Breast epithelium (tissue), 4 donors: ENCODE measurements around the gene EARS2. TPM values are rescaled to one million over a fixed set of nuclear protein-coding genes. Genes with fewer than 3 reads are reported as not detected.
"Not testable (repeated sequence)": the region's sequence is repeated elsewhere in the genome, so short reads cannot be mapped to it uniquely, and the experiment has no call there.

Experiments used
- DNase-seq, 2 donors: peaks; one replicate each; pipeline ENCODE4 v3.0.0-alpha.2; 2019; ENCODE audit warnings: low spot score in 2 of 2
- H3K27ac ChIP-seq, 2 donors: fragments of 200-600 bp; sonication (generic) in 1 of 2; one replicate each; pipeline ENCODE4 v1.5.1; 2016 to 2019; ENCODE audit warnings: mild to moderate bottlenecking in 1 of 2
- H3K27me3 ChIP-seq, 2 donors: fragments of 200-600 bp; sonication (generic) in 1 of 2; one replicate each; pipeline versions ENCODE4 v1.5.1 to v1.6.0; 2017 to 2019; ENCODE audit warnings: control low read depth in 1 of 2, mild to moderate bottlenecking in 1 of 2
- H3K36me3 ChIP-seq: fragments of 200-600 bp; one replicate; pipeline ENCODE4 v1.5.1; 2019
- H3K4me1 ChIP-seq, 2 donors: fragments of 200-600 bp; sonication (generic); one replicate each; pipeline ENCODE4 v1.5.1; 2016 to 2019; ENCODE audit warnings: control low read depth in 1 of 2
- H3K4me3 ChIP-seq, 3 donors: fragments of 200-600 bp; sonication (generic); 1 replicate in 2 of 3; 2 replicates in 1 of 3; pipeline ENCODE4 v1.5.1; 2016 to 2019; ENCODE audit warnings: mild to moderate bottlenecking in 3 of 3, moderate library complexity in 2 of 3
- H3K9me3 ChIP-seq, 2 donors: fragments of 200-600 bp; sonication (generic) in 1 of 2; one replicate each; pipeline ENCODE4 v1.5.1; 2016 to 2019; ENCODE audit warnings: control low read depth in 1 of 2
- POLR2A ChIP-seq: fragments of 450-650 bp; IDR thresholded peaks from one replicate; pipeline ENCODE4 v1.6.1; 2016; ENCODE audit warnings: antibody characterized with exemption, mild to moderate bottlenecking, moderate library complexity
- POLR2AphosphoS5 ChIP-seq, 3 donors: sonication (generic); formaldehyde crosslinking; IDR thresholded peaks; one replicate each; pipeline ENCODE4 v1.6.1; 2017; ENCODE audit warnings: antibody characterized with exemption in 3 of 3
- intact Hi-C: fragments of 100-400 bp; cut with DNase I; formaldehyde crosslinking; loops from one replicate; pipeline ENCODE4 v1.15.1; 2023; ENCODE audit warnings: low total_unique reads
- total RNA-seq, 3 donors: library from RNA; depleted of rRNA; stranded (reverse); fragments of >200 nt; gene quantifications; one replicate each; pipeline ENCODE4 v1.1.0, GENCODE V29; 2016
- TF ChIP-seq, protein P1 (sequence below), 3 donors: fragments of 450-650 bp; IDR thresholded peaks; one replicate each; pipeline ENCODE4 v1.5.1; 2016 to 2017; ENCODE audit warnings: antibody characterized with exemption in 3 of 3, mild to moderate bottlenecking in 3 of 3, moderate library complexity in 3 of 3

The EARS2 gene
- total RNA-seq, 3 donors from 2014 or later = 22.4 to 25.9 (median 25.0) TPM

DNA sequence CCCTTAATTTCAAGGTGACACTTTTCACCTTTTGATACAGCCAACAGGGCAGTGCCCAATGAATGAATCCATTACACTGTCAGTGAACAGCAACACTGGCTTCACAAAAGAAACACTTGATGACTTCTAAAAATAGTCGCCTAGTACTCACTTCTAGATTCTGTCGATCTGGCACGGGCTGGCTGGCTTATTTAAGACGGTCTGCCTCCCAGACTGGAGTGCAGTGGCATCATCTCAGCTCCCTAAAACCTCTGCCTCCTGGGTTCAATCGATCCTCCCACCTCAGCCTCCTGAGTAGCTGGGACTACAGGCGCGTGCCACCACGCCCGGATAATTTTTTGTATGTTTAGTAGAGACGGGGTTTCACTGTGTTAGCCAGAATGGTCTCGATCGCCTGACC is 37.0 kb upstream of the EARS2 start:
- no peak for DNase-seq
- Histone ChIP-seq H3K27ac (no peak overlapping the region), H3K27me3 (no peaks in the 10 kb centered on the region), H3K4me1 (peaks cover 4 to 9% of the 10 kb centered on the region in 2 donors), H3K9me3 (no peaks in the 10 kb centered on the region), H3K4me3 (no peak overlapping the region), H3K36me3 (no peaks in the 10 kb centered on the region)
- TF ChIP-seq, protein P1, sequence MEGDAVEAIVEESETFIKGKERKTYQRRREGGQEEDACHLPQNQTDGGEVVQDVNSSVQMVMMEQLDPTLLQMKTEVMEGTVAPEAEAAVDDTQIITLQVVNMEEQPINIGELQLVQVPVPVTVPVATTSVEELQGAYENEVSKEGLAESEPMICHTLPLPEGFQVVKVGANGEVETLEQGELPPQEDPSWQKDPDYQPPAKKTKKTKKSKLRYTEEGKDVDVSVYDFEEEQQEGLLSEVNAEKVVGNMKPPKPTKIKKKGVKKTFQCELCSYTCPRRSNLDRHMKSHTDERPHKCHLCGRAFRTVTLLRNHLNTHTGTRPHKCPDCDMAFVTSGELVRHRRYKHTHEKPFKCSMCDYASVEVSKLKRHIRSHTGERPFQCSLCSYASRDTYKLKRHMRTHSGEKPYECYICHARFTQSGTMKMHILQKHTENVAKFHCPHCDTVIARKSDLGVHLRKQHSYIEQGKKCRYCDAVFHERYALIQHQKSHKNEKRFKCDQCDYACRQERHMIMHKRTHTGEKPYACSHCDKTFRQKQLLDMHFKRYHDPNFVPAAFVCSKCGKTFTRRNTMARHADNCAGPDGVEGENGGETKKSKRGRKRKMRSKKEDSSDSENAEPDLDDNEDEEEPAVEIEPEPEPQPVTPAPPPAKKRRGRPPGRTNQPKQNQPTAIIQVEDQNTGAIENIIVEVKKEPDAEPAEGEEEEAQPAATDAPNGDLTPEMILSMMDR (IDR thresholded peaks at IDR 0.05) = no peak
- TF ChIP-seq POLR2A (no peak), POLR2AphosphoS5 (IDR thresholded peaks at IDR 0.05) (no peak)
- intact Hi-C loops = no loop called here

DNA sequence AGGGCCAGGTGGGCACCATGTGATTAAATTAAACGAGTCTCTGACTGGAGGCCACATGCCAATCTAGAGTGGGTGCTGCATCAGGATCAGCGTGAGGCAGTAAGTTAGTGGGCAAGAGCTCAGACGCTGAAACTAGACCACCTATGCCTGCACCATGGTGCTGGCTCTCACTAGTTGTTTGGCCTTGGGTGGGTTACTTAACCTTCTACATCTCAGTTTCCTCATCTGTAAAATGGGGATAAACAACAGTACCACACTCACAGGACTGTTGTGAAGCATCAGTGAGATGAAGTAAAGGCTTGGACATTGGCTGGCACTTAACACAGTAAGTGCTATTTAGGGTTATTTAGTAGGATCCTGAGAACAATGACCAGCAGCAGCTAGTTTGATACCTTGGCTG is 33.0 kb upstream of the EARS2 start:
- intact Hi-C loops = no loop called here
- no peaks in the 10 kb centered on the region for H3K9me3 ChIP-seq
- H3K4me3 ChIP-seq = no peak overlapping the region
- H3K27ac ChIP-seq = no peak overlapping the region
- peaks cover 4 to 7% of the 10 kb centered on the region in 2 donors for H3K4me1 ChIP-seq
- TF ChIP-seq, protein P1 (IDR thresholded peaks at IDR 0.05) = no peak
- TF ChIP-seq POLR2AphosphoS5 (IDR thresholded peaks at IDR 0.05) = no peak
- TF ChIP-seq POLR2A = no peak
- H3K27me3 ChIP-seq = no peaks in the 10 kb centered on the region
- DNase-seq = no peak
- H3K36me3 ChIP-seq = no peaks in the 10 kb centered on the region

DNA sequence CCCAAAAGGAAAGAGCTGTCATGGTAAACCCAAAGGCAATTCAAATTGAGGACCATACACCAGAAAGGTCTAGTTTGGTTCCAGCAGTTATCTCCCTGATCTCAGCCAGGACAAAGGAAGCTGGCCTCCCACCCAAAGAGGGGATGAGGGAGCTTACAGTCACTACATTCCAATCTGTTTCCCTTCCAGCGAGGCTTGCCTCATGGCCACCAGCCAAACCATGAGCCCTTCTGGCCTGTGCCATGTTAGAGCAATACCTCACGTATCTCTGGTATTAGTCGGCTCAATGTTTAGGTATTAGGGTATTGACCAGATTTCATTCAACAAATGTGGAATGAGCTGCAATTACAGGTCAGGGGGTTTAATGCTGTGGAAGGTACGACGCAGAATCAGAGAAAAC is 30.6 kb upstream of the EARS2 start:
- H3K27ac ChIP-seq = no peak overlapping the region
- no peaks in the 10 kb centered on the region for H3K9me3 ChIP-seq
- TF ChIP-seq, protein P1 (IDR thresholded peaks at IDR 0.05) = no peak
- TF ChIP-seq POLR2AphosphoS5 (IDR thresholded peaks at IDR 0.05) (no peak), POLR2A (no peak)
- intact Hi-C loops = no loop called here
- peaks cover 8% of the 10 kb centered on the region for H3K36me3 ChIP-seq
- no peaks in the 10 kb centered on the region for H3K4me1 ChIP-seq
- no peak for DNase-seq
- no peak overlapping the region for H3K4me3 ChIP-seq
- H3K27me3 ChIP-seq = no peaks in the 10 kb centered on the region

DNA sequence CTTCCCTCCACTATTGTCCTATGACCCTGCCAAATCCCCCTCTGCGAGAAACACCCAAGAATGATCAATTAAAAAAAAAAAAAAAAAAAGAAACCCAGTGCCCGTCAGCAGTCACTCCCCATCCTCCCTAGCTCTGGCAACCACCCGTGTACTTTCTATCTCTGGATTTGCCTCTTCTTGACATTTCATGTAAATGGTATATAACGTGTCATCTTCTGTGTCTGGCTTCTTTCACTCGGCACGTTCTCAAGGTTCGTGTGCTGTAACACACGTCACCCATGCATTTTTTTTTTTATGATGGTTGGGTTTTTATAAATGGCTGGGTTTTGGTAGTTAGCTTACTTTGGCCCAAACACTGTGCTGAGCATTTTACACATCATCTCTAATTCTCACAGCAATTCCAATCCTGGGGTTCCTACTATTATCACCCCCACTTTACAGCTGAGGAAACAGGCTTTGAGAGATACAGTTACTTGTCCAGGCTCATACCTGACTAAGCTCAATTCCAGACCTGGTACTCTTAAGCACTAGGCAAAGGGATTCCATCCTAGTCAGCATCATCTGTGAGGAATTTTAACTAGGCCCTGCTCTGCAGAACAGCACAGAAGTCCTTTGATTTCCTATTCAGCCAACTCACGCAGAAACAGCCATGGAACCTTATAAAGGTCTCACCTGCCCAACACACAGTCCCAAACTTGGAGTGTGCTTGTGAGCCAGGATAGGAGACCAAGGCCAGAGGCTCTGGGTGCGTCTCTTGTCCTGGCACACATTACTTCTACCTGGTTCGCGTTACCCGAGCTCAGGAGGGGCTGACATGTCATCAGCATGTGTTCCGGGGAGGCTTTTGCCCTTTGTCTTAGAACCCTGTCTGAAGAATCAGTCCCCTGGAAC is 27.3 kb upstream of the EARS2 start:
- H3K9me3 ChIP-seq = no peaks in the 10 kb centered on the region
- intact Hi-C loops = no loop called here
- no peaks in the 10 kb centered on the region for H3K4me1 ChIP-seq
- no peak for DNase-seq
- H3K36me3 ChIP-seq = peaks cover 8% of the 10 kb centered on the region
- no peak overlapping the region for H3K4me3 ChIP-seq
- no peaks in the 10 kb centered on the region for H3K27me3 ChIP-seq
- no peak overlapping the region for H3K27ac ChIP-seq
- TF ChIP-seq, protein P1 (IDR thresholded peaks at IDR 0.05) = no peak
- TF ChIP-seq POLR2A = no peak
- no peak for TF ChIP-seq POLR2AphosphoS5 (IDR thresholded peaks at IDR 0.05)

DNA sequence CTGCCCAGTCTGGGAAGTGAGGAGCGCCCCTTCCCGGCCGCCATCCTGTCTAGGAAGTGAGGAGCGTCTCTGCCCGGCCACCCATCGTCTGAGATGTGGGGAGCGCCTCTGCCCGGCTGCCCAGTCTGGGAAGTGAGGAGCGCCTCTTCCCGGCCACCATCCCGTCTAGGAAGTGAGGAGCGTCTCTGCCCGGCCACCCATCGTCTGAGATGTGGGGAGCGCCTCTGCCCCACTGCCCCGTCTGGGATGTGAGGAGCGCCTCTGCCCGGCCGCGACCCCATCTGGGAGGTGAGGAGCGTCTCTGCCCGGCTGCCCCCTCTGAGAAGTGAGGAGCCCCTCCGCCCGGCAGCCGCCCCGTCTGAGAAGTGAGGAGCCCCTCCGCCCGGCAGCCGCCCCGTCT is 26.1 kb upstream of the EARS2 start:
- H3K27me3 ChIP-seq, H3K4me1 ChIP-seq, H3K36me3 ChIP-seq, H3K9me3 ChIP-seq, DNase-seq, H3K27ac ChIP-seq, H3K4me3 ChIP-seq, intact Hi-C loops: not testable (repeated sequence)
